Inferior parietal cortex (tissue), 1 donor: Measurements from ENCODE around the gene ROR2.

Experiments used
- DNase-seq: peaks from one replicate; pipeline ENCODE4 v3.0.0-alpha.2; 2016; ENCODE audit errors: extremely low spot score

The ROR2 gene

GRCh38 chr9:91900797-91901177 lies 49.2 kb downstream of the ROR2 start:
- no peak for DNase-seq

- no peak for DNase-seq
These were observed 49.8 kb downstream of the ROR2 start for GRCh38 chr9:91900055-91900796.

- no peak for DNase-seq
These were observed 50.4 kb downstream of the ROR2 start for GRCh38 chr9:91899594-91899993.

- no peak for DNase-seq
These were observed 50.8 kb downstream of the ROR2 start for GRCh38 chr9:91899219-91899563.

GRCh38 chr9:91898451-91899218 lies 51.4 kb downstream of the ROR2 start:
- no peak for DNase-seq

GRCh38 chr9:91897201-91897600 lies 52.8 kb downstream of the ROR2 start:
- no peak for DNase-seq

GRCh38 chr9:91896513-91897121 lies 53.4 kb downstream of the ROR2 start:
- DNase-seq, result no peak

GRCh38 chr9:91896097-91896496 lies 53.9 kb downstream of the ROR2 start:
- no peak for DNase-seq

- no peak for DNase-seq
These were observed 55.5 kb downstream of the ROR2 start for GRCh38 chr9:91894536-91894935.

GRCh38 chr9:91894023-91894422 lies 56.0 kb downstream of the ROR2 start:
- no peak for DNase-seq

- DNase-seq, result no peak
These were observed 58.1 kb downstream of the ROR2 start for GRCh38 chr9:91891915-91892314.

- no peak for DNase-seq
These were observed 59.4 kb downstream of the ROR2 start for GRCh38 chr9:91890662-91891061.

GRCh38 chr9:91889161-91889911 lies 60.7 kb downstream of the ROR2 start:
- DNase-seq, result no peak

- no peak for DNase-seq
These were observed 63.5 kb downstream of the ROR2 start for GRCh38 chr9:91886414-91887076.

- DNase-seq, result no peak
These were observed 64.1 kb downstream of the ROR2 start for GRCh38 chr9:91885746-91886413.

GRCh38 chr9:91884696-91885687 lies 65.0 kb downstream of the ROR2 start:
- DNase-seq, result no peak

- DNase-seq, result no peak
These were observed 65.9 kb downstream of the ROR2 start for GRCh38 chr9:91884153-91884552.

GRCh38 chr9:91883503-91883902 lies 66.5 kb downstream of the ROR2 start:
- DNase-seq, result no peak

- no peak for DNase-seq
These were observed 67.4 kb downstream of the ROR2 start for GRCh38 chr9:91882627-91883026.
